NCI-H2196 treated with DMSO at 0.1 percent for 48 hours (cell line): ENCODE results near the gene DUT.

ENCODE experiments used
- DNase-seq: peaks from one replicate; lab custom pipeline; 2025; ENCODE audit not compliant: unreplicated experiment; lab: John Stamatoyannopoulos, UW

Gene DUT

DNA sequence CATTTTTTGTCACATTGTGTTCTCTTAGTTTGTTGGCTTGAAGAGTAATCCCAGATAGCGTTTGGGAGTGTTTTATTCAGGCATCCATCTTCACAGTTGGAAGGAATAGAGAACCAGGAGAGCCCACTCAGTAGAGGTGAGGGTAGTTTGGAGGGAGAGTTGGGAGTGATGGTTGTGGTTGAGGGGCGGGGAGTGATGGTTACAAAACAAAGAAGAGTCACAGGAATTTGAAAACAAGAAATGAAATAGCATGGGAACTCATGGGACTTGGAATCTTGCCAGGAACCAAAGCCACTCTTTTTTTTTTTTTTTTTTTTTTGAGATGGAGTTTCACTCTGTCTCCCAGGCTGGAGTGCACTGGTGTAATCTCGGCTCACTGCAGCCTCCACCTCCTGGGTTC lies 36.3 kb downstream of the DUT start:
- no peak for DNase-seq

GRCh38 chr15:48370460-48370859 lies 39.2 kb downstream of the DUT start:
- DNase-seq: no peak

- DNase-seq: no peak
These were observed 40.3 kb downstream of the DUT start for GRCh38 chr15:48371550-48371949.

GRCh38 chr15:48371961-48372360 lies 40.7 kb downstream of the DUT start:
- DNase-seq: no peak

DNA sequence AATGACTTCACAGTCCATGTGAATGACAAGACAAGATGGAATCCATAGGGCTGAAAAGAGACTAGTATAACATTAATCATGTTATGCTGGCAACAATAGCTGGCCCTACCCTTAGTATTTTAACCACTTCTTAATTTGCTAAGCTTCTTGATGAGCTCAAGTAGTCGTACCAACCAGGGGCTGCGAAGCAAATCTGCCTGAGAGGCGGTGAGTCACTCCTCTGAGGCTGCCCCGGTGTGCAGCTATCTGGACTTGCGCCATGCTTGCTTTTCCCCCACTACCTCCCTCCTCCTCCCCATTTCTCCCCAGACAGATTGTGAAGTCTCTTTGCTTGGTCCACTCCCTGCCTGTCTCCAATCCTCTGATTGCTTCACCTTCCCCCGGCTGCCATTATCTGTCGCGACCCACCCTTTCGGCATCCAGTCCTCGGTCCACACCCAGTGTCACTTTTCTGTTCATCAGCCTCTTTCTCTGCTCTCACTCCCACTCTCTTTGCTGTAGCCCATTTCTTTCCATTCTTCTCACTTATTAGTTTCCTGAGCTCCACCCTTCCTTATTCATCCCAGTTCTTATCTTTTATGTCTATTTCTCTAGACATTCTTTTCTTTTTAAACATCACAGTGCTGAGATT lies 42.7 kb downstream of the DUT start:
- DNase-seq: no peak

- no peak for DNase-seq
These were observed 43.2 kb downstream of the DUT start for GRCh38 chr15:48374472-48374871.

DNA sequence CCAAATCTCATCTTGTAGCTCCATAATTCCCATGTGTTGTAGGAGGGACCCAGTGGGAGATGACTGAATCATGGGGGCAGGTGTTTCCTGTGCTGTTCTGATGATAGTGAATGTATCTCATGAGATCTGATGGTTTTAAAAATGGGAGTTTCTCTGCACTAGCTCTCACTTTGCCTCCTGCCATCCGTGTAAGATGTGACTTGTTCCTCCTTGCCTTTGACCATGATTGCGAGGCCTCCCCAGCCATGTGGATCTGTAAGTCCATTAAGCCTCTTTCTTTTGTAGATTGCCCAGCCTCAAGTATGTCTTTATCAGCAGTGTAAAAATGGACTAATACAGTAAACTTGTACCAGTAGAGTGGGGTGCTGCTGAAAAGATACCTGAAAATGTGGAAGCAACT lies 44.5 kb downstream of the DUT start:
- DNase-seq: no peak

- no peak for DNase-seq
These were observed 49.0 kb downstream of the DUT start for GRCh38 chr15:48380198-48380597.

GRCh38 chr15:48381861-48382260 lies 50.6 kb downstream of the DUT start:
- no peak for DNase-seq

DNA sequence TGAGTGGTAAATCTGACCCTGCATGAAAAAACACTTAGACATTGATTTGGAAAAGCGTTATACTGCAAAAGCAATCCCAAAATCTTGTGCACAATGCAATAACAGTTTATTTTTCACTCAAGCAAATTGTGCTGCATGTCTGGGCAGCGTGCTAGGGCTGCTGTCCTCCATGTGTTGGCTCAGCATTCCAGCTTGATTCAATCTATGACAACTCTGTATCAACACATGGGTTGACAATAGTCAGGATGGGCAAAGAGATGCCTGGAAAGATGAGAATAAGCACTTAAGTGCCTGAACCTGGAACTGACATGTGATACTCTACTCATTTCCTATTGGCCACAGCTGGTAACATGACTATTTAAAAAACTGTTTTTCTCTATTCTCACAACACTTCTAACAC lies 51.8 kb downstream of the DUT start:
- no peak for DNase-seq

DNA sequence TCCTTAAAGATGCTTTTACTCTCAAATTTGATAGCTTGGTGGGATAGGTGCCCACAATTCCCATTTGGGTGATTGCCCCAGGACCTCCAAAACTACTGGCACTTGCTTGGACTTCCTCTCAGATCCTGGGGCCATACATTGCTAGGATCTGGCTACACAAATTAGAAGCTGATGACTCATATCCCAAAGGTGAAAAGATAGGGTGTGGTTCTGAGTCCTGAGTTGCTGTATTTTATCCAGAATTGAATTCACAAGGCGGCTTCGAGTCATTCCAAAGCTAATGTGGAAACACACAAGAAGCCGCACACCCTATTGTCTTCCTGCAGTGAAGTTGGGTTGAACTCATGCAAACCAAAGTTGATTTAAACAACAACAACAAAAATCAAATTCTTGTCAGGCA lies 53.4 kb downstream of the DUT start:
- no peak for DNase-seq

DNA sequence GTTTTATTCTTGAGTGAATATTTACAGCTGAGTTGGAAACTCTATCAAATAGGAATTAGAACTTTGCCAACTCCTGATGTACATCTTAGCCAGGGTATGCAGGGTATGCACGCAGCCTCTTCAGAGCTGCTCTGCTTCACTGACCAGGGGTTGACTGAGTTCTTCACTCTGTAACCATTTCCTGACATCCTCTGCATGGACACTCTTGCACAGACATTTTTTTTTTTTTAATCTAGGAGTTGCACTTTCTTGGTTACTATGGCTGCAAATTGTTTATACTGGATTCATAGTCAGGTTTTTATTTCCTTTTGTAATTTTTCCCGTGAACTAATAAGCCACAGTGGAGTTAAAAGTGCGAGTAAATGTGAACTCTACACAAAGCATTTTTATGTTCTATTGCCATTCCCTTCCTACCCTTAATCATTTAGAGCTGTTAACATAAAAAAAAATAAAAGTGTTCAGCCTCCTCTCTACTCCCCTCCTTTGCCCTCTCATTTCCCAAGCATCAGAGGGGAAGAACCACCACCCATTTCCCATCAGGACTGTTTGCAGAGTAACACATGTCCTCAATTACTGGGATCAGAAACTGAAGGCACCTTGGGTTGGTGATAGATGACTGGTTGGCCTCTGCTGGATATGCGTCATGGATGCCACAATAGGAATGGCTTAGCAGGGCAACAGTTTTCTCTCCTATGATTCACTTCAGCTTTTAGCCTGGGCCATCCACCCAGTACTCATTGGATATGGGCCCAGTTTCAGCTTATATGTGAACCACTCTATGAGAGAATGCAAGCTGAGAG lies 54.0 kb downstream of the DUT start:
- DNase-seq: no peak

DNA sequence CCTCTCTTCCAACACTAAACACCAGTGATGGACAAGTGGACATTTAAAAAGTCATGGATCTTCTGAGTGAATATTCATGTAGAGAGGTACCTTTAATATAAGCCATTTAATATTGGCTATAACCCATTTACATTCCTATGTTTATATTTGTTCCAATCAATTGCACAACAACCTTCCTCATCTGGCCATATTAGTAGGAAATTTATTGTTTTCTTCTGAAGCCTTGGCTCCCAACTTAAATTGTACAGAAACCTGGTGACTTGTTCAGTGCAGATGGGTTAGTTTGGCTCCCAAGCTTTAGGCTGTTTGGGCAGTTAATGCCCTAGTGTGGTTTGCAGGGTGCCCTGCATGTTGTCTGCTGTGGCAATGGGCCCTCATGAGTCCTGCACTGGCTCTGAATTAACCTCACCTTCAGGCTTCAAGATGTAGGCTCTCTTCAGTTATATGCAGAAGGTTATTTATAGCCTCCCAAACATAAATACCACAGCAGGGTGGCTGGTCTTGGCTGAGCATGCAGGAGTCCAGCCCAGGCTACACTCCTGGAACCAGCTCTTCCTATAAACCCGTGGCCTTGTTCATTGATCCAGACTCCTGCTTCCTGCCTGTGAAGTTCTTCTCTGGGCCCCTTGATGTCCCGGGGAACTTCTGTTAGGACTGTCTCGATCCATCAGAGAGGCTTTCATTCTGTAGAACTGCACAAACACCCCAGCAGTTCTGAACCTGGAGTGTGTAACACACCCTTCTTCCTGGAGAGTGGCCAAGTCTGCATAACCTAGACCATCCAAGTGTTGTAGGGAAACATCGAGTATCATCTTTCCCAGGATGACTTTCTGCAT lies 57.0 kb downstream of the DUT start:
- no peak for DNase-seq

- DNase-seq: no peak
These were observed 57.7 kb downstream of the DUT start for GRCh38 chr15:48388910-48389309.

GRCh38 chr15:48389691-48390143 lies 58.5 kb downstream of the DUT start:
- DNase-seq: no peak

GRCh38 chr15:48391950-48392349 lies 60.7 kb downstream of the DUT start:
- peak; percentile 4 for DNase-seq

DNA sequence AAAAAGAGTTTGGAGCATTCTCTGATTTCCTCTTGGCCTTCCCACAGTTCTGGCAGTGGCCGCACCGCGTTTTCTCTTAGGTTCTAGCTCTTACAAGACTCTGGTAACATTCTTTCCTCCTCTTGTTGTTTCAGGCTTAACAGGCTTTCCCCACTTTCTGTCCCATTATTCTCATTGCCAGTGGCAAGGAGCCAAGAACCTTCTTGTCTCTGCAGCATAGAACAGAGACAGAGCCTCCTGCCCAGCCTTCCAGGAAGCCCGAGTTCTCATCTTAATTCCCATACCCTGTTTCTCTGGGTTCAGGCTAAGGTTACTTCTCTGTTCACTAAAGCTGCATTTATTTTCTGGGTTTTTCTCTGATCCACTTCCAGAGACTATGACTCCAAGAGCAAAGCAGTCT lies 61.1 kb downstream of the DUT start:
- DNase-seq: no peak
